ENCODE data around the gene PDZD7.

DNA sequence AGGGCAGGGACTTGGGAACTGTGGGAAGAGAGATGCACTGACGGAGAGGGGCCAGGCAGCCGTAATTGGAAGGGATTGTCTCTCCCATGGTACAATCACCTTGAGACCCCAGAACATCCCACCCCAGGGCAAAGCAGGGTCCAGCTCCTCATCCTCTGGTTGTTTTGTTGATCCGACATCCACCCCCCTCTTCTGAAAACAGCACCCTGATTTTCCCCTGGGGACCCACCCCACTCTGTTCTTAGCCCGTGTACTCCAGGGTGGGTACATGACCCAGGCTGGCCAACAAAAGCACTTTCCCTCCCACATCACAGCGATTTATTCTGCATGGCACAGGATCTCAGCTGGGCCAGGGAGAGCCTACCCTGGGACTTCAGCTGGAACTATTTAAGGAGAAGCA, 14.1 kb downstream of the PDZD7 start:
- TF ChIP-seq, protein P1, sequence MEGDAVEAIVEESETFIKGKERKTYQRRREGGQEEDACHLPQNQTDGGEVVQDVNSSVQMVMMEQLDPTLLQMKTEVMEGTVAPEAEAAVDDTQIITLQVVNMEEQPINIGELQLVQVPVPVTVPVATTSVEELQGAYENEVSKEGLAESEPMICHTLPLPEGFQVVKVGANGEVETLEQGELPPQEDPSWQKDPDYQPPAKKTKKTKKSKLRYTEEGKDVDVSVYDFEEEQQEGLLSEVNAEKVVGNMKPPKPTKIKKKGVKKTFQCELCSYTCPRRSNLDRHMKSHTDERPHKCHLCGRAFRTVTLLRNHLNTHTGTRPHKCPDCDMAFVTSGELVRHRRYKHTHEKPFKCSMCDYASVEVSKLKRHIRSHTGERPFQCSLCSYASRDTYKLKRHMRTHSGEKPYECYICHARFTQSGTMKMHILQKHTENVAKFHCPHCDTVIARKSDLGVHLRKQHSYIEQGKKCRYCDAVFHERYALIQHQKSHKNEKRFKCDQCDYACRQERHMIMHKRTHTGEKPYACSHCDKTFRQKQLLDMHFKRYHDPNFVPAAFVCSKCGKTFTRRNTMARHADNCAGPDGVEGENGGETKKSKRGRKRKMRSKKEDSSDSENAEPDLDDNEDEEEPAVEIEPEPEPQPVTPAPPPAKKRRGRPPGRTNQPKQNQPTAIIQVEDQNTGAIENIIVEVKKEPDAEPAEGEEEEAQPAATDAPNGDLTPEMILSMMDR (IDR thresholded peaks at IDR 0.05) = no peak
- no peak for TF ChIP-seq POLR2AphosphoS5 (IDR thresholded peaks at IDR 0.05; ENCODE audit: low read depth, low read length)
- TF ChIP-seq, protein P2, sequence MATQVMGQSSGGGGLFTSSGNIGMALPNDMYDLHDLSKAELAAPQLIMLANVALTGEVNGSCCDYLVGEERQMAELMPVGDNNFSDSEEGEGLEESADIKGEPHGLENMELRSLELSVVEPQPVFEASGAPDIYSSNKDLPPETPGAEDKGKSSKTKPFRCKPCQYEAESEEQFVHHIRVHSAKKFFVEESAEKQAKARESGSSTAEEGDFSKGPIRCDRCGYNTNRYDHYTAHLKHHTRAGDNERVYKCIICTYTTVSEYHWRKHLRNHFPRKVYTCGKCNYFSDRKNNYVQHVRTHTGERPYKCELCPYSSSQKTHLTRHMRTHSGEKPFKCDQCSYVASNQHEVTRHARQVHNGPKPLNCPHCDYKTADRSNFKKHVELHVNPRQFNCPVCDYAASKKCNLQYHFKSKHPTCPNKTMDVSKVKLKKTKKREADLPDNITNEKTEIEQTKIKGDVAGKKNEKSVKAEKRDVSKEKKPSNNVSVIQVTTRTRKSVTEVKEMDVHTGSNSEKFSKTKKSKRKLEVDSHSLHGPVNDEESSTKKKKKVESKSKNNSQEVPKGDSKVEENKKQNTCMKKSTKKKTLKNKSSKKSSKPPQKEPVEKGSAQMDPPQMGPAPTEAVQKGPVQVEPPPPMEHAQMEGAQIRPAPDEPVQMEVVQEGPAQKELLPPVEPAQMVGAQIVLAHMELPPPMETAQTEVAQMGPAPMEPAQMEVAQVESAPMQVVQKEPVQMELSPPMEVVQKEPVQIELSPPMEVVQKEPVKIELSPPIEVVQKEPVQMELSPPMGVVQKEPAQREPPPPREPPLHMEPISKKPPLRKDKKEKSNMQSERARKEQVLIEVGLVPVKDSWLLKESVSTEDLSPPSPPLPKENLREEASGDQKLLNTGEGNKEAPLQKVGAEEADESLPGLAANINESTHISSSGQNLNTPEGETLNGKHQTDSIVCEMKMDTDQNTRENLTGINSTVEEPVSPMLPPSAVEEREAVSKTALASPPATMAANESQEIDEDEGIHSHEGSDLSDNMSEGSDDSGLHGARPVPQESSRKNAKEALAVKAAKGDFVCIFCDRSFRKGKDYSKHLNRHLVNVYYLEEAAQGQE (IDR thresholded peaks at IDR 0.05; ENCODE audit: insufficient read depth in 1 of 2, low read depth in 2 of 2, low read length in 1 of 2) = no peak
